NCI-H446 (cell line): ENCODE measurements around the gene SLC34A3.

Source experiments
- DNase-seq, 2 experiments: peaks; one replicate each; lab custom pipeline; 2025; lab: John Stamatoyannopoulos, UW

SLC34A3 gene

GRCh38 chr9:137217276-137218211 lies 13.2 kb upstream of the SLC34A3 start:
- no peak for DNase-seq

GRCh38 chr9:137218212-137218753 lies 12.4 kb upstream of the SLC34A3 start:
- no peak for DNase-seq

- no peak for DNase-seq
These were observed 11.9 kb upstream of the SLC34A3 start for GRCh38 chr9:137218754-137219271.

- DNase-seq: no peak
These were observed 10.9 kb upstream of the SLC34A3 start for GRCh38 chr9:137219757-137220316.

GRCh38 chr9:137220317-137221094 lies 10.2 kb upstream of the SLC34A3 start:
- no peak for DNase-seq

GRCh38 chr9:137221095-137221505 lies 9.6 kb upstream of the SLC34A3 start:
- no peak for DNase-seq

- no peak for DNase-seq
These were observed 9.1 kb upstream of the SLC34A3 start for GRCh38 chr9:137221506-137222111.

GRCh38 chr9:137222190-137223077 lies 8.3 kb upstream of the SLC34A3 start, which contains the start of gene RNF208:
Gene RNF208, minus strand, starts transcription at chr9:137222240. Its CDS starts 1,028 bp downstream, at chr9:137221212.
- no peak for DNase-seq

- peak; percentile 85 to 97 for DNase-seq
These were observed 7.4 kb upstream of the SLC34A3 start for GRCh38 chr9:137223078-137223970.

GRCh38 chr9:137224830-137225694 lies 5.6 kb upstream of the SLC34A3 start, which contains the start of gene CYSRT1:
Gene CYSRT1, plus strand, starts transcription at chr9:137225174. Its CDS starts 448 bp downstream, at chr9:137225622.
- no peak for DNase-seq

GRCh38 chr9:137225699-137226331 lies 4.9 kb upstream of the SLC34A3 start:
- DNase-seq: no peak

- no peak for DNase-seq
These were observed 4.2 kb upstream of the SLC34A3 start for GRCh38 chr9:137226338-137227053.

- DNase-seq: peak; percentile 27 to 68
These were observed 3.4 kb upstream of the SLC34A3 start, which contains the start of gene RNF224 for GRCh38 chr9:137227054-137227852. Gene RNF224, plus strand, starts transcription at chr9:137227502. Its CDS starts 834 bp downstream, at chr9:137228336.

- DNase-seq: no peak
These were observed 2.7 kb upstream of the SLC34A3 start for GRCh38 chr9:137227853-137228505.

GRCh38 chr9:137228506-137228967 lies 2.2 kb upstream of the SLC34A3 start:
- DNase-seq: no peak
